SK-N-SH (cell line): ENCODE measurements around the gene PDE10A. TPM values are rescaled to one million over a fixed set of nuclear protein-coding genes. Genes with fewer than 3 reads are reported as not detected.
A peak's percentile ranks its signal among the peaks of the same experiment; 100 is the strongest.
"Not testable (repeated sequence)": the region's sequence is repeated elsewhere in the genome, so short reads cannot be mapped to it uniquely, and the experiment has no call there.

ENCODE experiments used
- CTCF ChIA-PET: fragments of 300-600, 350-600 bp; formaldehyde crosslinking; extraction: SDS; loops from one replicate; lab custom pipeline; 2021; lab: Yijun Ruan, JAX
- POLR2A ChIA-PET: fragments of 350-600 bp; sonication (Branson Sonifier 250); formaldehyde crosslinking; extraction: SDS; loops from one replicate; lab custom pipeline; 2020; ENCODE audit warnings: antibody characterized with exemption, inconsistent platforms; lab: Yijun Ruan, JAX
- DNase-seq: peaks from one replicate; pipeline ENCODE4 v3.0.0; 2012
- H2AFZ ChIP-seq: fragments of 200-600 bp; sonication (generic); 2 replicates; pipeline ENCODE4 v1.8.1; 2016; ENCODE audit warnings: antibody characterized with exemption, mild to moderate bottlenecking, low read depth
- H3F3A ChIP-seq: fragments of 200-600 bp; sonication (generic); replicated peaks from 2 replicates; pipeline ENCODE3; 2016; ENCODE audit warnings: antibody characterized with exemption, mild to moderate bottlenecking; ENCODE audit not compliant: insufficient read depth
- H3K27ac ChIP-seq, 2 experiments: fragments of 200-500 bp in 1 of 2; fragments of 200-600 bp in 1 of 2; sonication (Bioruptor generic) in 1 of 2; sonication (generic), shearing (Covaris generic) in 1 of 2; 2 replicates each; pipeline versions ENCODE4 v1.5.1 to v1.6.1; 2014 to 2016; ENCODE audit warnings: low read depth in 2 of 2, inconsistent platforms in 1 of 2, low read length in 1 of 2, mild to moderate bottlenecking in 1 of 2, mixed read lengths in 1 of 2
- H3K27me3 ChIP-seq: fragments of 200-600 bp; sonication (generic), shearing (Covaris generic); 2 replicates; pipeline ENCODE4 v1.6.1; 2016; ENCODE audit warnings: mixed run types; ENCODE audit not compliant: insufficient read depth
- H3K36me3 ChIP-seq, 2 experiments: fragments of 200-500 bp in 1 of 2; fragments of 200-600 bp in 1 of 2; sonication (Bioruptor generic) in 1 of 2; sonication (generic) in 1 of 2; replicated peaks in 1 of 2; 2 replicates each; pipeline versions ENCODE3 to v1.5.1; 2014 to 2016; ENCODE audit warnings: low read length in 1 of 2, mild to moderate bottlenecking in 1 of 2; ENCODE audit not compliant: insufficient read depth in 2 of 2, control insufficient read depth in 1 of 2
- H3K4me1 ChIP-seq, 2 experiments: fragments of 200-500 bp in 1 of 2; fragments of 200-600 bp in 1 of 2; sonication (Bioruptor generic) in 1 of 2; sonication (generic), shearing (Covaris generic) in 1 of 2; 2 replicates each; pipeline versions ENCODE4 v1.5.1 to v1.6.1; 2014 to 2016; ENCODE audit warnings: low read depth in 1 of 2, low read length in 1 of 2, mixed run types in 1 of 2; ENCODE audit not compliant: insufficient read depth in 2 of 2, control insufficient read depth in 1 of 2
- H3K4me2 ChIP-seq: fragments of 200-600 bp; sonication (generic), shearing (Covaris generic); 2 replicates; pipeline ENCODE4 v1.6.1; 2017; ENCODE audit warnings: mixed run types
- H3K4me3 ChIP-seq, 2 experiments: fragments of 200-500 bp in 1 of 2; fragments of 200-600 bp in 1 of 2; sonication (Bioruptor generic) in 1 of 2; sonication (generic), shearing (Covaris generic) in 1 of 2; 2 replicates each; pipeline versions ENCODE4 v1.5.1 to v1.8.1; 2014 to 2016; ENCODE audit warnings: low read depth in 2 of 2, inconsistent platforms in 1 of 2, low read length in 1 of 2, mild to moderate bottlenecking in 1 of 2, mixed read lengths in 1 of 2, moderate library complexity in 1 of 2
- H3K79me2 ChIP-seq: fragments of 200-600 bp; sonication (generic); 2 replicates; pipeline ENCODE4 v1.8.1; 2017; ENCODE audit warnings: mild to moderate bottlenecking; ENCODE audit not compliant: insufficient read depth
- H3K9ac ChIP-seq: fragments of 200-600 bp; sonication (generic); 2 replicates; pipeline ENCODE4 v1.6.1; 2017; ENCODE audit warnings: mixed run types
- H3K9me2 ChIP-seq: fragments of 200-600 bp; sonication (generic); 2 replicates; pipeline ENCODE4 v1.6.1; 2017; ENCODE audit warnings: mixed run types
- H3K9me3 ChIP-seq: fragments of 200-600 bp; sonication (generic); 2 replicates; pipeline ENCODE4 v1.6.1; 2017; ENCODE audit warnings: mixed run types, mild to moderate bottlenecking, moderate library complexity
- H4K20me1 ChIP-seq: fragments of 200-600 bp; sonication (generic); 2 replicates; pipeline ENCODE4 v1.6.1; 2017; ENCODE audit warnings: mild to moderate bottlenecking, mixed run types; ENCODE audit not compliant: insufficient read depth
- CHD2 ChIP-seq: fragments of 150-350 bp; IDR thresholded peaks from 2 replicates; pipeline ENCODE4 v1.6.1; 2018; ENCODE audit warnings: low read length; ENCODE audit not compliant: partially characterized antibody
- FOSL2 ChIP-seq: IDR thresholded peaks from 2 replicates; pipeline ENCODE4 v1.4.0; 2012; ENCODE audit warnings: low read depth, mild to moderate bottlenecking, moderate library complexity, borderline replicate concordance
- FOXM1 ChIP-seq: IDR thresholded peaks from 2 replicates; pipeline ENCODE4 v1.4.0; 2012; ENCODE audit warnings: low read depth, mild to moderate bottlenecking
- GABPA ChIP-seq: IDR thresholded peaks from 2 replicates; pipeline ENCODE4 v1.4.0; 2012; ENCODE audit warnings: low read depth, mild to moderate bottlenecking
- GATA2 ChIP-seq: sonication (generic); formaldehyde crosslinking; IDR thresholded peaks from 2 replicates; pipeline ENCODE4 v1.5.0; 2020; ENCODE audit warnings: mild to moderate bottlenecking, missing genetic modification reagents
- NFIC ChIP-seq: IDR thresholded peaks from 2 replicates; pipeline ENCODE4 v1.4.0; 2012; ENCODE audit warnings: borderline replicate concordance
- POLR2AphosphoS5 ChIP-seq: IDR thresholded peaks from 2 replicates; pipeline ENCODE4 v1.6.1; 2012; ENCODE audit warnings: low read depth, low read length
- RAD21 ChIP-seq: IDR thresholded peaks from 2 replicates; pipeline ENCODE4 v1.6.1; 2012; ENCODE audit warnings: mild to moderate bottlenecking, low read length
- RCOR1 ChIP-seq: fragments of 150-350 bp; IDR thresholded peaks from 2 replicates; pipeline ENCODE4 v1.6.1; 2017; ENCODE audit warnings: antibody characterized with exemption, low read length
- REST ChIP-seq: IDR thresholded peaks from 2 replicates; pipeline ENCODE4 v1.6.1; 2012; ENCODE audit warnings: mild to moderate bottlenecking, low read depth, low read length, moderate library complexity
- RFX5 ChIP-seq: IDR thresholded peaks from 2 replicates; pipeline ENCODE4 v1.6.1; 2012; ENCODE audit warnings: mild to moderate bottlenecking, improper control_type of control experiment, low read length
- RXRA ChIP-seq: IDR thresholded peaks from 2 replicates; pipeline ENCODE4 v1.4.0; 2012; ENCODE audit warnings: low read depth, mild to moderate bottlenecking, borderline replicate concordance
- SIN3A ChIP-seq: IDR thresholded peaks from 2 replicates; pipeline ENCODE4 v1.6.1; 2012; ENCODE audit warnings: low read depth, mild to moderate bottlenecking, low read length, moderate library complexity, borderline replicate concordance
- TEAD4 ChIP-seq: IDR thresholded peaks from 2 replicates; pipeline ENCODE4 v1.4.0; 2012; ENCODE audit warnings: mild to moderate bottlenecking, borderline replicate concordance; ENCODE audit not compliant: insufficient read depth
- USF1 ChIP-seq: IDR thresholded peaks from 2 replicates; pipeline ENCODE4 v1.4.0; 2012; ENCODE audit warnings: low read depth, borderline replicate concordance
- ZBTB33 ChIP-seq: IDR thresholded peaks from 2 replicates; pipeline ENCODE4 v1.4.0; 2012; ENCODE audit warnings: low read depth, borderline replicate concordance
- WGBS: methylation state at CpG from one replicate; pipeline ENCODE4 v1.1.6; 2017; ENCODE audit warnings: low lambda C conversion rate; 5-methylcytosine and 5-hydroxymethylcytosine counted together
- polyA plus RNA-seq, 3 experiments: library from polyadenylated mRNA; depleted of rRNA; stranded (reverse); fragments of >200 nt; gene quantifications; 2 replicates each; pipeline ENCODE4 v1.2.3, GENCODE V29; 2012

Gene PDE10A
- polyA plus RNA-seq, 1 of the 3 experiments (the other 2 are of a cell fraction): 0.43 TPM

GRCh38 chr6:165557674-165558073 is 105.4 kb downstream of the PDE10A start (continued):
- TF ChIP-seq GABPA (no peak), RCOR1 (no peak), NFIC (no peak), GATA2 (CRISPR knock-in tag) (no peak), FOXM1 (no peak), RAD21 (no peak), CHD2 (no peak), TEAD4 (no peak)

- no peaks in the 10 kb centered on the region for H3K9me2 ChIP-seq
- H3K36me3 ChIP-seq: no peaks in the 10 kb centered on the region
- H3K9me3 ChIP-seq: no peaks in the 10 kb centered on the region
- no peak overlapping the region for H3K4me3 ChIP-seq
- H3F3A ChIP-seq: no peaks in the 10 kb centered on the region
- H3K4me1 ChIP-seq: no peaks in the 10 kb centered on the region
- CTCF ChIA-PET: interaction anchor here (1.0 kb wide), 1 partner anchor 9 kb away, joined by 3 read pairs; no protein-coding TSS in a partner anchor
- DNase-seq: no peak
- no peak overlapping the region for H3K27ac ChIP-seq
- no peaks in the 10 kb centered on the region for H3K27me3 ChIP-seq
- TF ChIP-seq POLR2AphosphoS5 (no peak), RXRA (no peak), SIN3A (no peak), RFX5 (no peak), FOXM1 (no peak), ZBTB33 (no peak), REST (no peak), FOSL2 (no peak), RAD21 (no peak), CHD2 (no peak), USF1 (no peak)
- H3K79me2 ChIP-seq: no peaks in the 10 kb centered on the region
- H3K4me2 ChIP-seq: peak overlapping the region; percentile 28; the same call in 1 of the 2 replicates
- no peak overlapping the region for H2AFZ ChIP-seq
- WGBS: 51% methylated on average over 3 of the region's 3 CpGs
- H3K9ac ChIP-seq: no peak overlapping the region
- POLR2A ChIA-PET: no interaction called here
- no peaks in the 10 kb centered on the region for H4K20me1 ChIP-seq
Measured at GRCh38 chr6:165556116-165556843, 106.8 kb downstream of the PDE10A start.

- WGBS: 61% methylated on average over 3 of the region's 3 CpGs
- H3F3A ChIP-seq, CTCF ChIA-PET, DNase-seq, H3K4me1 ChIP-seq, H3K36me3 ChIP-seq, H3K9ac ChIP-seq, H3K27me3 ChIP-seq, H2AFZ ChIP-seq, H3K4me2 ChIP-seq, POLR2A ChIA-PET, H3K4me3 ChIP-seq, H3K27ac ChIP-seq, H3K9me3 ChIP-seq, H4K20me1 ChIP-seq, H3K79me2 ChIP-seq, H3K9me2 ChIP-seq: not testable (repeated sequence)
Measured at GRCh38 chr6:165554644-165555043, 108.4 kb downstream of the PDE10A start.
